HepG2 (cell line): ENCODE data around the gene NUDCD3. TPM values are rescaled to one million over a fixed set of nuclear protein-coding genes. Genes with fewer than 3 reads are reported as not detected.

Experiments
- ARNT2 ChIP-seq: sonication (generic); formaldehyde crosslinking; IDR thresholded peaks from 2 replicates; pipeline ENCODE4 v1.8.0; 2022; ENCODE audit warnings: mild to moderate bottlenecking, low read depth, missing genetic modification reagents, moderate library complexity
- CBX2 ChIP-seq, 2 experiments: fragments of 200-600 bp in 1 of 2; sonication (generic); formaldehyde crosslinking in 1 of 2; IDR thresholded peaks; 2 replicates each; pipeline versions ENCODE4 v1.7.0 to v1.8.1; 2018 to 2022; ENCODE audit warnings: low read depth in 2 of 2, low read length in 1 of 2, mild to moderate bottlenecking in 1 of 2, missing genetic modification reagents in 1 of 2
- CCAR2 ChIP-seq: fragments of 200-400 bp; formaldehyde crosslinking; optimal IDR thresholded peaks from 2 replicates; pipeline ENCODE3; 2018; ENCODE audit warnings: low read depth, mild to moderate bottlenecking, low read length, moderate library complexity
- CEBPB ChIP-seq: IDR thresholded peaks from 2 replicates; pipeline ENCODE4 v1.6.1; 2011; ENCODE audit warnings: low read depth, low read length, improper control_type of control experiment, borderline replicate concordance
- HOXA9 ChIP-seq: sonication (generic); formaldehyde crosslinking; IDR thresholded peaks from 2 replicates; pipeline ENCODE4 v1.8.1; 2022; ENCODE audit warnings: missing genetic modification reagents, mild to moderate bottlenecking, moderate library complexity, borderline replicate concordance
- MED13 ChIP-seq: sonication (generic); formaldehyde crosslinking; IDR thresholded peaks from 2 replicates; pipeline ENCODE4 v1.5.0; 2020; ENCODE audit warnings: missing genetic modification reagents
- MIXL1 ChIP-seq: IDR thresholded peaks from 2 replicates; pipeline ENCODE4 v1.6.1; 2016
- MXD4 ChIP-seq: IDR thresholded peaks from 2 replicates; pipeline ENCODE4 v1.6.1; 2016; ENCODE audit warnings: mild to moderate bottlenecking, missing biosample characterization, missing genetic modification reagents
- NCOA2 ChIP-seq: sonication (generic); formaldehyde crosslinking; IDR thresholded peaks from 2 replicates; pipeline ENCODE4 v1.8.0; 2022; ENCODE audit warnings: inconsistent platforms
- RAD51 ChIP-seq: fragments of 450-650 bp; IDR thresholded peaks from 2 replicates; pipeline ENCODE4 v1.6.1; 2016; ENCODE audit warnings: borderline replicate concordance
- SAFB2 ChIP-seq: sonication (generic); formaldehyde crosslinking; IDR thresholded peaks from 2 replicates; pipeline ENCODE4 v1.5.1; 2020; ENCODE audit warnings: missing genetic modification reagents, low read depth, mild to moderate bottlenecking, borderline replicate concordance
- SIN3A ChIP-seq: IDR thresholded peaks from 2 replicates; pipeline ENCODE4 v1.6.1; 2011; ENCODE audit warnings: low read depth, mild to moderate bottlenecking, control low read depth, low read length, borderline replicate concordance
- TAF15 ChIP-seq: fragments of 200-400 bp; formaldehyde crosslinking; IDR thresholded peaks from one replicate; pipeline ENCODE4 v1.6.1; 2018; ENCODE audit warnings: mild to moderate bottlenecking, low read depth, low read length; ENCODE audit not compliant: poor library complexity, severe bottlenecking
- ZBTB3 ChIP-seq: sonication (generic); formaldehyde crosslinking; IDR thresholded peaks from 2 replicates; pipeline ENCODE4 v1.4.0; 2020; ENCODE audit warnings: low read depth, mild to moderate bottlenecking, moderate library complexity, missing genetic modification reagents, borderline replicate concordance
- ZFP90 ChIP-seq: sonication (generic); formaldehyde crosslinking; IDR thresholded peaks from 2 replicates; pipeline ENCODE4 v1.8.0; 2022; ENCODE audit warnings: missing genetic modification reagents, mild to moderate bottlenecking, inconsistent platforms, borderline replicate concordance
- ZFY ChIP-seq: sonication (generic); formaldehyde crosslinking; IDR thresholded peaks from 2 replicates; pipeline ENCODE4 v1.4.0; 2020; ENCODE audit warnings: missing genetic modification reagents
- ZNF235 ChIP-seq: sonication (generic); formaldehyde crosslinking; IDR thresholded peaks from 2 replicates; pipeline ENCODE4 v1.8.1; 2023; ENCODE audit warnings: mild to moderate bottlenecking, missing genetic modification reagents, borderline replicate concordance
- ZNF44 ChIP-seq: sonication (generic); formaldehyde crosslinking; IDR thresholded peaks from 2 replicates; pipeline ENCODE4 v1.5.1; 2020; ENCODE audit warnings: mild to moderate bottlenecking, missing genetic modification reagents
- ZNF7 ChIP-seq: IDR thresholded peaks from 2 replicates; pipeline ENCODE4 v1.6.1; 2016; ENCODE audit warnings: missing biosample characterization, missing genetic modification reagents
- ZSCAN31 ChIP-seq: sonication (generic); formaldehyde crosslinking; IDR thresholded peaks from 2 replicates; pipeline ENCODE4 v1.5.0; 2020; ENCODE audit warnings: low read depth, mild to moderate bottlenecking, missing genetic modification reagents
- ZSCAN9 ChIP-seq: IDR thresholded peaks from 2 replicates; pipeline ENCODE4 v1.6.1; 2016; ENCODE audit warnings: borderline replicate concordance
- polyA plus RNA-seq, 8 experiments: library from polyadenylated mRNA; depleted of rRNA in 3 of 8; stranded (reverse) in 7 of 8; unstranded in 1 of 8; fragments of >200 nt; fragmentation: Illumina TruSeq in 4 of 8; extraction: Trizol in 4 of 8; gene quantifications; 2 replicates each; pipeline versions ENCODE4 v1.2.1 to v1.2.3, GENCODE V29; 2011 to 2016; ENCODE audit warnings: low read depth in 4 of 8, missing spikeins in 1 of 8, mixed read lengths in 1 of 8; ENCODE audit not compliant: insufficient read depth in 1 of 8
- total RNA-seq, 5 experiments: library from RNA; depleted of rRNA; stranded (reverse); fragments of >200 nt; fragmentation: Illumina TruSeq; extraction: Trizol; gene quantifications; 2 replicates each; pipeline ENCODE4 v1.2.3, GENCODE V29; 2016; ENCODE audit warnings: low read depth in 1 of 5
- TF ChIP-seq, protein P1 (sequence below): fragments of 450-650 bp; IDR thresholded peaks from 2 replicates; pipeline ENCODE4 v1.6.1; 2017
- TF ChIP-seq, protein P2 (sequence below): IDR thresholded peaks from 2 replicates; pipeline ENCODE4 v1.6.1; 2016; ENCODE audit warnings: low read depth
- TF ChIP-seq, protein P3 (sequence below): sonication (generic); formaldehyde crosslinking; IDR thresholded peaks from 2 replicates; pipeline ENCODE4 v1.4.0; 2020; ENCODE audit warnings: mild to moderate bottlenecking, missing genetic modification reagents
- TF ChIP-seq, protein P4 (sequence below): sonication (generic); formaldehyde crosslinking; IDR thresholded peaks from 2 replicates; pipeline ENCODE4 v1.8.0; 2023; ENCODE audit warnings: mild to moderate bottlenecking, missing genetic modification reagents

NUDCD3 gene
- total and polyA plus RNA-seq, 2 of the 13 experiments (the other 11 are each of a cell fraction or from before 2014, with no cell fraction given): 20.8 to 49.9 TPM

DNA sequence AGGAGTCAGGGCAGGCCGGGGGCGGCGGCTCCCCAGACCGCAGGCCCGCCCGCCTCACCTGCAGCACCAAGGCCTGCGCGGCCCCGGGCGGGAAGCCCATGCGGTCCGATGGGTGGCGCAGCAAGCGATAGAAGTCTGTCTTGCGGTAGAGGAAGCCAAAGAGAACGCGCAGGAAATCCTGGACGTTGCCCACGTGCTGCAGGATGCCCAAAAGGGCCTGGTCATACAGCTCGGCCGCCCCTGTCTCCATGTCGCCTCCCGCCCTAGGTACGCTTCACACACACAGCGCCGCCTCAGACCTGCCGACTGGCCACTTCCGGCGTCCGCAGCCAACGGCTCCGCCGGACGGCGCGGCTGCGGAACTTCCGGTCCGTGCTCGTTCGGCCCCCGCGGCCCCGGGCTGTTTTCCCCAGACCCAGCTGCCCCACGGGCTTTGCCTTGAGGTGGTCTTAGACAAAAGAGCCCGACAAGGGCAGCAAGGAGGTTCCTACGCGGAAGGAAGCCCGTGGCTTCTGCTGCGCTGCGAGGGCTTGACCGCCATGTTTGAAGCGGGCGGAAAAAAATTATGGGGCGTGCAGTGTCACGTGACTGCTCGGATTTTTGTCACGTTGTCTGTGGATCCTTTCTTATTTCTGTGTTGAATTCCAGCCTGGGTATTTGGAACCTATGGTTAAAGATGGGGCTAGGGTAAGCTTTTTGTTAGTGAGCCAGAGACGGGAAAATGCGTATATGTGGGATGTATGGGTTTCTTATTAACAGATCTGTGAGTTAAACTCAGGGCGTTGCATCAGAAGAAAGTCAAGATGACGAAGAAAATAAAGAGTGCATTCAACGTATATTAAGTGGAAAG, at the start of gene NUDCD3 (continued):
- peak; percentile 82; the same call in 1 of the 2 replicates for TF ChIP-seq MXD4 (CRISPR knock-in tag)
- TF ChIP-seq NCOA2 (CRISPR knock-in tag): no peak
- TF ChIP-seq ZNF235 (CRISPR knock-in tag): peak; percentile 90; the same call in 1 of the 2 replicates
- TF ChIP-seq SAFB2 (CRISPR knock-in tag): no peak
- no peak; the same call in 1 of the 2 replicates for TF ChIP-seq ZNF7
- TF ChIP-seq, protein P1, sequence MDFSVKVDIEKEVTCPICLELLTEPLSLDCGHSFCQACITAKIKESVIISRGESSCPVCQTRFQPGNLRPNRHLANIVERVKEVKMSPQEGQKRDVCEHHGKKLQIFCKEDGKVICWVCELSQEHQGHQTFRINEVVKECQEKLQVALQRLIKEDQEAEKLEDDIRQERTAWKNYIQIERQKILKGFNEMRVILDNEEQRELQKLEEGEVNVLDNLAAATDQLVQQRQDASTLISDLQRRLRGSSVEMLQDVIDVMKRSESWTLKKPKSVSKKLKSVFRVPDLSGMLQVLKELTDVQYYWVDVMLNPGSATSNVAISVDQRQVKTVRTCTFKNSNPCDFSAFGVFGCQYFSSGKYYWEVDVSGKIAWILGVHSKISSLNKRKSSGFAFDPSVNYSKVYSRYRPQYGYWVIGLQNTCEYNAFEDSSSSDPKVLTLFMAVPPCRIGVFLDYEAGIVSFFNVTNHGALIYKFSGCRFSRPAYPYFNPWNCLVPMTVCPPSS: no peak
- no peak for TF ChIP-seq ZNF44
- TF ChIP-seq, protein P2, sequence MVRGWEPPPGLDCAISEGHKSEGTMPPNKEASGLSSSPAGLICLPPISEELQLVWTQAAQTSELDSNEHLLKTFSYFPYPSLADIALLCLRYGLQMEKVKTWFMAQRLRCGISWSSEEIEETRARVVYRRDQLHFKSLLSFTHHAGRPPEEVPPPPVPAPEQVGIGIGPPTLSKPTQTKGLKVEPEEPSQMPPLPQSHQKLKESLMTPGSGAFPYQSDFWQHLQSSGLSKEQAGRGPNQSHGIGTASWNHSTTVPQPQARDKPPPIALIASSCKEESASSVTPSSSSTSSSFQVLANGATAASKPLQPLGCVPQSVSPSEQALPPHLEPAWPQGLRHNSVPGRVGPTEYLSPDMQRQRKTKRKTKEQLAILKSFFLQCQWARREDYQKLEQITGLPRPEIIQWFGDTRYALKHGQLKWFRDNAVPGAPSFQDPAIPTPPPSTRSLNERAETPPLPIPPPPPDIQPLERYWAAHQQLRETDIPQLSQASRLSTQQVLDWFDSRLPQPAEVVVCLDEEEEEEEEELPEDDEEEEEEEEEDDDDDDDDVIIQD: 0 out of 2 replicates have a peak, but pooled peaks have one; percentile 37
- peak; percentile 59; the same call in 1 of the 2 replicates for TF ChIP-seq ZBTB3 (CRISPR knock-in tag)
- no peak for TF ChIP-seq CCAR2
- TF ChIP-seq TAF15: no peak
- peak; percentile 78; the same call in 1 of the 2 replicates for TF ChIP-seq MED13 (CRISPR knock-in tag)
- peak; percentile 98 for TF ChIP-seq RAD51
- TF ChIP-seq ZFP90: no peak; the same call in 1 of the 2 replicates
- TF ChIP-seq ZSCAN31: peak; percentile 84; the same call in 1 of the 2 replicates
- TF ChIP-seq CEBPB: no peak
- peak; percentile 70; the same call in 1 of the 2 replicates for TF ChIP-seq ARNT2 (CRISPR knock-in tag)
- no peak for TF ChIP-seq CBX2 (IDR thresholded peaks at IDR 0.05; ENCODE audit: low read depth, low read length)
- TF ChIP-seq CBX2 (CRISPR knock-in tag; IDR thresholded peaks at IDR 0.05; ENCODE audit: low read depth): no peak
- peak; percentile 73; the same call in 1 of the 2 replicates for TF ChIP-seq SIN3A
- TF ChIP-seq ZSCAN9 (CRISPR knock-in tag): no peak; the same call in 1 of the 2 replicates
- TF ChIP-seq, protein P3, sequence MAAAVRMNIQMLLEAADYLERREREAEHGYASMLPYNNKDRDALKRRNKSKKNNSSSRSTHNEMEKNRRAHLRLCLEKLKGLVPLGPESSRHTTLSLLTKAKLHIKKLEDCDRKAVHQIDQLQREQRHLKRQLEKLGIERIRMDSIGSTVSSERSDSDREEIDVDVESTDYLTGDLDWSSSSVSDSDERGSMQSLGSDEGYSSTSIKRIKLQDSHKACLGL (CRISPR knock-in tag): peak; percentile 91
- 0 out of 2 replicates have a peak, but pooled peaks have one; percentile 32 for TF ChIP-seq HOXA9
- peak; percentile 99 for TF ChIP-seq ZFY (CRISPR knock-in tag)
- TF ChIP-seq, protein P4, sequence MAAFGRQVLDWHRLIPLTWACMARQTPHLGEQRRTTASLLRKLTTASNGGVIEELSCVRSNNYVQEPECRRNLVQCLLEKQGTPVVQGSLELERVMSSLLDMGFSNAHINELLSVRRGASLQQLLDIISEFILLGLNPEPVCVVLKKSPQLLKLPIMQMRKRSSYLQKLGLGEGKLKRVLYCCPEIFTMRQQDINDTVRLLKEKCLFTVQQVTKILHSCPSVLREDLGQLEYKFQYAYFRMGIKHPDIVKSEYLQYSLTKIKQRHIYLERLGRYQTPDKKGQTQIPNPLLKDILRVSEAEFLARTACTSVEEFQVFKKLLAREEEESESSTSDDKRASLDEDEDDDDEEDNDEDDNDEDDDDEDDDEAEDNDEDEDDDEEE: peak; percentile 77
- peak; percentile 67; the same call in 1 of the 2 replicates for TF ChIP-seq MIXL1
